Prostate gland (tissue), 2 donors: ENCODE data around the gene IDH3G. TPM values are rescaled to one million over a fixed set of nuclear protein-coding genes. Genes with fewer than 3 reads are reported as not detected.

Source experiments
- DNase-seq: peaks from one replicate; pipeline ENCODE4 v3.0.0-alpha.2; 2019; ENCODE audit warnings: low spot score
- H3K27ac ChIP-seq, 2 donors: fragments of 200-600 bp; sonication (generic); 2 replicates each; pipeline ENCODE4 v1.5.1; 2017 to 2019
- H3K27me3 ChIP-seq: fragments of 200-600 bp; sonication (generic); replicated peaks from 2 replicates; pipeline ENCODE4 v1.5.1; 2019; ENCODE audit not compliant: insufficient read depth
- H3K36me3 ChIP-seq, 2 donors: fragments of 200-600 bp; sonication (generic); 1 replicate in 1 of 2; 2 replicates in 1 of 2; pipeline versions ENCODE4 v1.5.1 to v1.8.1; 2017 to 2019
- H3K4me1 ChIP-seq: fragments of 200-600 bp; sonication (generic); replicated peaks from 2 replicates; pipeline ENCODE4 v1.5.1; 2019
- H3K4me3 ChIP-seq, 2 donors: fragments of 200-600 bp; sonication (generic); 2 replicates each; pipeline ENCODE4 v1.5.1; 2017 to 2019
- H3K9me3 ChIP-seq: fragments of 200-600 bp; sonication (generic); 2 replicates; pipeline ENCODE4 v1.5.1; 2017
- POLR2A ChIP-seq: fragments of 450-650 bp; IDR thresholded peaks from one replicate; pipeline ENCODE4 v1.6.1; 2016; ENCODE audit warnings: antibody characterized with exemption, mild to moderate bottlenecking
- POLR2AphosphoS5 ChIP-seq: sonication (generic); formaldehyde crosslinking; IDR thresholded peaks from one replicate; pipeline ENCODE4 v1.6.1; 2017; ENCODE audit warnings: antibody characterized with exemption
- WGBS: methylation state at CpG from one replicate; pipeline ENCODE4 v1.1.5; 2018; 5-methylcytosine and 5-hydroxymethylcytosine counted together
- intact Hi-C: fragments of 100-400 bp; cut with DNase I; formaldehyde crosslinking; loops from one replicate; pipeline ENCODE4 v1.14.2; 2022
- total RNA-seq, 2 donors: library from RNA; depleted of rRNA; stranded (reverse); fragments of >200 nt; gene quantifications; one replicate each; pipeline ENCODE4 v1.1.0, GENCODE V29; 2016
- TF ChIP-seq, protein P1 (sequence below), 4 experiments: fragments of 200-600 bp in 2 of 4; fragments of 450-650 bp in 2 of 4; sonication (generic) in 2 of 4; IDR thresholded peaks; 1 replicate in 3 of 4; 2 replicates in 1 of 4; pipeline ENCODE4 v1.5.1; 2016 to 2019; ENCODE audit warnings: antibody characterized with exemption in 4 of 4, mild to moderate bottlenecking in 2 of 4, moderate library complexity in 2 of 4

Gene IDH3G
- total RNA-seq, 2 donors from 2014 or later = 106 to 122 TPM

GRCh38 chrX:153736071-153736820 lies 57.9 kb downstream of the IDH3G start:
- WGBS = 83% methylated on average over 26 of the region's 30 CpGs
- no peaks in the 10 kb centered on the region for H3K27me3 ChIP-seq
- intact Hi-C loops = no loop called here
- no peaks in the 10 kb centered on the region for H3K36me3 ChIP-seq
- H3K4me1 ChIP-seq = no peaks in the 10 kb centered on the region
- no peaks in the 10 kb centered on the region for H3K9me3 ChIP-seq
- DNase-seq = no peak
- H3K27ac ChIP-seq = no peak overlapping the region
- TF ChIP-seq POLR2A (no peak), POLR2AphosphoS5 (no peak)
- TF ChIP-seq, protein P1, sequence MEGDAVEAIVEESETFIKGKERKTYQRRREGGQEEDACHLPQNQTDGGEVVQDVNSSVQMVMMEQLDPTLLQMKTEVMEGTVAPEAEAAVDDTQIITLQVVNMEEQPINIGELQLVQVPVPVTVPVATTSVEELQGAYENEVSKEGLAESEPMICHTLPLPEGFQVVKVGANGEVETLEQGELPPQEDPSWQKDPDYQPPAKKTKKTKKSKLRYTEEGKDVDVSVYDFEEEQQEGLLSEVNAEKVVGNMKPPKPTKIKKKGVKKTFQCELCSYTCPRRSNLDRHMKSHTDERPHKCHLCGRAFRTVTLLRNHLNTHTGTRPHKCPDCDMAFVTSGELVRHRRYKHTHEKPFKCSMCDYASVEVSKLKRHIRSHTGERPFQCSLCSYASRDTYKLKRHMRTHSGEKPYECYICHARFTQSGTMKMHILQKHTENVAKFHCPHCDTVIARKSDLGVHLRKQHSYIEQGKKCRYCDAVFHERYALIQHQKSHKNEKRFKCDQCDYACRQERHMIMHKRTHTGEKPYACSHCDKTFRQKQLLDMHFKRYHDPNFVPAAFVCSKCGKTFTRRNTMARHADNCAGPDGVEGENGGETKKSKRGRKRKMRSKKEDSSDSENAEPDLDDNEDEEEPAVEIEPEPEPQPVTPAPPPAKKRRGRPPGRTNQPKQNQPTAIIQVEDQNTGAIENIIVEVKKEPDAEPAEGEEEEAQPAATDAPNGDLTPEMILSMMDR (IDR thresholded peaks at IDR 0.05) = no peak
- no peak overlapping the region for H3K4me3 ChIP-seq

Other genes starting within 250 kb of the IDH3G start
- gene CCNQ, start 195.2 kb downstream of the IDH3G start, total RNA-seq = 10 to 100 TPM; 33.8 to 55.9 TPM
- 1 to 10 TPM in 1 of 2 donors, not detected in 1; 3.5 TPM for gene DUSP9, start 147.2 kb downstream of the IDH3G start, total RNA-seq
- gene PNCK, start 120.6 kb downstream of the IDH3G start, total RNA-seq = 10 to 100 TPM in 1 of 2 donors, 1 to 10 TPM in 1; 8.5 to 50.6 TPM
- 10 to 100 TPM; 25.4 to 95.4 TPM for gene SLC6A8, start 106.4 kb downstream of the IDH3G start, total RNA-seq
- 100 to 1,000 TPM; 144 to 244 TPM for gene BCAP31, start 70.0 kb downstream of the IDH3G start, total RNA-seq
- gene ABCD1, start 69.5 kb downstream of the IDH3G start, total RNA-seq = 10 to 100 TPM in 1 of 2 donors, 1 to 10 TPM in 1; 9.7 to 97.8 TPM
- gene PLXNB3, start 30.1 kb downstream of the IDH3G start, total RNA-seq = 10 to 100 TPM; 20.9 to 52.7 TPM
- 1 to 10 TPM; 1.4 to 2.7 TPM for gene SRPK3, start 13.3 kb downstream of the IDH3G start, total RNA-seq
- gene SSR4, start 293 bp upstream of the IDH3G start, total RNA-seq = 100 to 1,000 TPM; 288 to 623 TPM
- gene PDZD4, start 36.2 kb upstream of the IDH3G start, total RNA-seq = 10 to 100 TPM in 1 of 2 donors, 1 to 10 TPM in 1; 7.2 to 16.8 TPM
- 10 to 100 TPM in 1 of 2 donors, under 1 TPM in 1; 0.73 to 18.0 TPM for gene L1CAM, start 91.8 kb upstream of the IDH3G start, total RNA-seq
- 1 to 10 TPM in 1 of 2 donors, under 1 TPM in 1; 0.41 to 2.5 TPM for gene AVPR2, start 110.3 kb upstream of the IDH3G start, total RNA-seq
- gene ARHGAP4, start 131.9 kb upstream of the IDH3G start, total RNA-seq = 10 to 100 TPM; 11.9 to 41.1 TPM
- gene NAA10, start 140.7 kb upstream of the IDH3G start, total RNA-seq = 10 to 100 TPM; 47.5 to 64.9 TPM
- gene RENBP, start 150.3 kb upstream of the IDH3G start, total RNA-seq = 1 to 10 TPM; 2.4 to 4.4 TPM
- gene HCFC1, start 177.4 kb upstream of the IDH3G start, total RNA-seq = 100 to 1,000 TPM in 1 of 2 donors, 10 to 100 TPM in 1; 67.7 to 115 TPM
- 10 to 100 TPM; 16.9 to 18.2 TPM for gene TMEM187, start 178.4 kb upstream of the IDH3G start, total RNA-seq
- gene IRAK1, start 225.5 kb upstream of the IDH3G start, total RNA-seq = 100 to 1,000 TPM; 113 to 122 TPM